HG03064 (cell line): ENCODE results near the gene TUBGCP3.
"Not testable (repeated sequence)": the region's sequence is repeated elsewhere in the genome, so short reads cannot be mapped to it uniquely, and the experiment has no call there.

Experiments used
- ATAC-seq: cut with Tn5 transposase; IDR thresholded peaks from one replicate; pipeline ENCODE4 v1.9.1; 2021; ENCODE audit warnings: low read depth; ENCODE audit not compliant: unreplicated experiment

Gene TUBGCP3

GRCh38 chr13:112488343-112489050 is 99.5 kb downstream of the TUBGCP3 start:
- not testable (repeated sequence) for ATAC-seq

- ATAC-seq: no peak
Measured at GRCh38 chr13:112487127-112487517, 100.8 kb downstream of the TUBGCP3 start.

- no peak for ATAC-seq
Measured at GRCh38 chr13:112486386-112487126, 101.4 kb downstream of the TUBGCP3 start.

GRCh38 chr13:112485814-112486213 is 102.1 kb downstream of the TUBGCP3 start:
- ATAC-seq: not testable (repeated sequence)

- no peak for ATAC-seq
Measured at GRCh38 chr13:112483299-112483698, 104.7 kb downstream of the TUBGCP3 start.

GRCh38 chr13:112481458-112481857 is 106.5 kb downstream of the TUBGCP3 start:
- no peak for ATAC-seq

- no peak for ATAC-seq
Measured at GRCh38 chr13:112479389-112479788, 108.6 kb downstream of the TUBGCP3 start.

- no peak for ATAC-seq
Measured at GRCh38 chr13:112477070-112477619, 110.8 kb downstream of the TUBGCP3 start.

GRCh38 chr13:112475889-112476288 is 112.1 kb downstream of the TUBGCP3 start:
- ATAC-seq: no peak

GRCh38 chr13:112474869-112475268 is 113.1 kb downstream of the TUBGCP3 start:
- ATAC-seq: no peak

- no peak for ATAC-seq
Measured at GRCh38 chr13:112473818-112474217, 114.1 kb downstream of the TUBGCP3 start.

- no peak for ATAC-seq
Measured at GRCh38 chr13:112469071-112469745, 118.7 kb downstream of the TUBGCP3 start.

GRCh38 chr13:112468069-112468468 is 119.9 kb downstream of the TUBGCP3 start:
- no peak for ATAC-seq

GRCh38 chr13:112467236-112467635 is 120.7 kb downstream of the TUBGCP3 start:
- no peak for ATAC-seq

GRCh38 chr13:112466132-112467058 is 121.6 kb downstream of the TUBGCP3 start:
- ATAC-seq: no peak

GRCh38 chr13:112465251-112466131 is 122.5 kb downstream of the TUBGCP3 start:
- no peak for ATAC-seq

- no peak for ATAC-seq
Measured at GRCh38 chr13:112464720-112465119, 123.2 kb downstream of the TUBGCP3 start.

- ATAC-seq: no peak
Measured at GRCh38 chr13:112462408-112462807, 125.5 kb downstream of the TUBGCP3 start.

GRCh38 chr13:112457485-112457884 is 130.5 kb downstream of the TUBGCP3 start:
- no peak for ATAC-seq
